Natural killer cell treated with Interleukin-12 subunit alpha and Interleukin-12 subunit beta and Interleukin-15 and Interleukin-18, amount 100 ng/mL, for 72 hours (primary cell): ENCODE measurements around the gene LYSMD3. TPM values are rescaled to one million over a fixed set of nuclear protein-coding genes. Genes with fewer than 3 reads are reported as not detected.

Source experiments
- ATAC-seq, 2 donors: fragments of 150-1000 bp; cut with Tn5 transposase in 1 of 2; sonication (Bioruptor Pico), chemical (Tn5 transposase) in 1 of 2; 2 replicates each; pipeline ENCODE4 v1.10.0; 2021
- DNase-seq: peaks from one replicate; pipeline ENCODE4 v3.0.0; 2022; ENCODE audit warnings: low spot score
- H3K27ac Mint-ChIP-seq, 2 donors: 1 replicate in 1 of 2; 2 replicates in 1 of 2; pipeline ENCODE4 v1.8.0; 2022; ENCODE audit warnings: mixed read lengths in 2 of 2, mild to moderate bottlenecking in 1 of 2, moderate library complexity in 1 of 2
- H3K27me3 Mint-ChIP-seq, 2 donors: 1 replicate in 1 of 2; 2 replicates in 1 of 2; pipeline ENCODE4 v1.8.0; 2022; ENCODE audit warnings: mixed read lengths in 2 of 2
- H3K36me3 Mint-ChIP-seq: one replicate; pipeline ENCODE4 v1.8.0; 2022; ENCODE audit warnings: mixed read lengths
- H3K4me1 Mint-ChIP-seq, 2 donors: 1 replicate in 1 of 2; 2 replicates in 1 of 2; pipeline ENCODE4 v1.8.0; 2022; ENCODE audit warnings: low read depth in 2 of 2, mixed read lengths in 2 of 2, mild to moderate bottlenecking in 1 of 2
- H3K4me3 Mint-ChIP-seq: one replicate; pipeline ENCODE4 v1.8.0; 2022; ENCODE audit warnings: mixed read lengths
- H3K9me3 Mint-ChIP-seq: 2 replicates; pipeline ENCODE4 v1.8.0; 2022; ENCODE audit warnings: mixed read lengths
- total RNA-seq, 2 donors: library from RNA; stranded (reverse); gene quantifications; one replicate each; pipeline ENCODE4 v1.2.3, GENCODE V29; 2022

Gene LYSMD3
- total RNA-seq, 2 donors from 2014 or later = 16.2 to 24.4 TPM

DNA sequence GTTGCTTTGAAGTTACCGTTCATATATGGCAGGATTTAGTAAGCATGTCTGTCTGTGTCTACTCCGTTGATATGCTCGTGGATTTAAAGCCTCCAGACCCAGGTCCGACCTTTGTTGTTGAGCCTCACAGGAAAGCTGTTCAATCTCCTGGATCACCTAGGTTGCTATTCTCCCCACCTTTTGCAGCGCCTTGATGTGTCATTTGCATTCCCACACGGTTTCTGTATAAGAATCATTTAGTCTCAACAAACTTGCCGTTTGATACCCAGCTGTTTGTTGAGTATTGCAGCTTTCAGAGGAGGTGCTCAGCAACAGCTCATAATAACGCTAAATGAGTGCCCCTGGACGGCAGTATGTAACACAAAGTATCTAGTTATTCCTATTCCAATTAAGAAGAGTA, 28.0 kb upstream of the LYSMD3 start:
- H3K9me3 Mint-ChIP-seq = no peaks in the 10 kb centered on the region
- H3K27ac Mint-ChIP-seq = no peak overlapping the region
- no peaks in the 10 kb centered on the region for H3K36me3 Mint-ChIP-seq

GRCh38 chr5:90555666-90556065, 26.3 kb upstream of the LYSMD3 start:
- no peaks in the 10 kb centered on the region for H3K9me3 Mint-ChIP-seq
- H3K4me1 Mint-ChIP-seq = peaks cover 0 to 5% of the 10 kb centered on the region in 2 donors
- H3K4me3 Mint-ChIP-seq = no peak overlapping the region
- ATAC-seq (no peak), DNase-seq (no peak)
- no peak overlapping the region for H3K27ac Mint-ChIP-seq
- peaks cover 45 to 74% of the 10 kb centered on the region in 2 donors for H3K27me3 Mint-ChIP-seq
- H3K36me3 Mint-ChIP-seq = no peaks in the 10 kb centered on the region

More for the DNA sequence above, 28.0 kb upstream of the LYSMD3 start:
- Mint-ChIP-seq H3K4me1 (peaks cover 0 to 5% of the 10 kb centered on the region in 2 donors), H3K27me3 (peaks cover 41 to 66% of the 10 kb centered on the region in 2 donors), H3K4me3 (no peak overlapping the region)
- no peak for ATAC-seq
- DNase-seq = no peak

DNA sequence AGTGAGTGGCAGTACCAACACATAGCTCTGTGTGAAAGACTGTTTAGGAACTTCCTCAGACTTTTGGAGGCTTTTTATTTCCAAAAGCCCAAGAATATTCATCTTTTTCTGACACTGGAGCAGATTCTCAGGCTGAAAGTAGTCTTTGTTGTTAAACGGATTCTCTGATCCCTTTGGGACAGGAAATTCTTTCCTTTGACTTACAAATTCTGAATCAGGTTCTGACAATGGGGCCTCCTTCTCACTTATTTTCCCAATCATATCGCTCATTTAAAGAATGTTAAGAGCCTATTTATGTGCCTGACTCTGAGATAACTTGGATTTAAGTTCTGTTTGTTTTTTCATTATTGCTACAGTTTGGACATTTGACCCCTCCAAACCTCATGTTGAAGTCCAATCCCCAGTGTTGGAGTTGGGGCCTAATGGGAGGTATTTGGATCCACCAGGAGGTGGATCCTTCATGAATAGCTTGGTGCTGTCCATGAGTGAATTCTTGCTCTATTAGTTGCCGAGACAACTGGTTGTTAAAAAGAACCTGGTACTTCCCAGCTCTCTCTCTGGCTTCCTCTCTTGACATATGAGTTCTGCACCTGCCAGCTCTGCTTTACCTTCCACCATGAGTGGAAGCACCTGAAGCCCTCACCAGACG, 25.1 kb upstream of the LYSMD3 start:
- no peaks in the 10 kb centered on the region for H3K36me3 Mint-ChIP-seq
- no peak overlapping the region for H3K4me3 Mint-ChIP-seq
- peaks cover 0 to 5% of the 10 kb centered on the region in 2 donors for H3K4me1 Mint-ChIP-seq
- peaks cover 42 to 69% of the 10 kb centered on the region in 2 donors for H3K27me3 Mint-ChIP-seq
- no peaks in the 10 kb centered on the region for H3K9me3 Mint-ChIP-seq
- no peak for ATAC-seq
- H3K27ac Mint-ChIP-seq = no peak overlapping the region
- no peak for DNase-seq

GRCh38 chr5:90553711-90554110, 24.3 kb upstream of the LYSMD3 start:
- Mint-ChIP-seq H3K27me3 (peaks cover 39 to 62% of the 10 kb centered on the region in 2 donors), H3K36me3 (no peaks in the 10 kb centered on the region), H3K4me3 (no peak overlapping the region), H3K4me1 (peaks cover 0 to 5% of the 10 kb centered on the region in 2 donors), H3K9me3 (no peaks in the 10 kb centered on the region), H3K27ac (no peak overlapping the region)
- DNase-seq = no peak
- ATAC-seq = no peak

DNA sequence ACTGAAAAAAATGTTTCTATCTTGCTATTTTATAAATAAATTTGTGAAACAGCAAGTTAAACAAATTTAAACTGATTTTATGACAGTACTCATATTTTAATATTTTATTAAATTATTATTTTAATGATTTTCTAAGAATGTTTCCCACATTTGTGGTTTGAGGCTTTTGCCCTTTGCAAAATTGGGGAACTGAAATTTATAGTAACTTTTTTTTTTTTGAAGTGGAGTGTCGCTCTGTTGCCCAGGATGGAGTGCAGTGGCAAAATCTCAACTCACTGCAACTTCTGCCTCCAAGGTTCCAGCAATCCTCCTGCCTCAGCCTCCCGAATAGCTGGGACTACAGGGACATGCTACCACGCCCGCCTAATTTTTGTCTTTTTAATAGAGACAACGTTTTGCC, 22.0 kb upstream of the LYSMD3 start:
- DNase-seq (no peak), ATAC-seq (no peak)
- Mint-ChIP-seq H3K9me3 (no peaks in the 10 kb centered on the region), H3K36me3 (no peaks in the 10 kb centered on the region), H3K27me3 (peaks cover 26 to 41% of the 10 kb centered on the region in 2 donors), H3K4me1 (no peaks in the 10 kb centered on the region), H3K4me3 (no peak overlapping the region), H3K27ac (no peak overlapping the region)

- peaks cover 23 to 37% of the 10 kb centered on the region in 2 donors for H3K27me3 Mint-ChIP-seq
- no peaks in the 10 kb centered on the region for H3K4me1 Mint-ChIP-seq
- H3K4me3 Mint-ChIP-seq = no peak overlapping the region
- no peak overlapping the region for H3K27ac Mint-ChIP-seq
- no peaks in the 10 kb centered on the region for H3K36me3 Mint-ChIP-seq
- DNase-seq = no peak
- no peaks in the 10 kb centered on the region for H3K9me3 Mint-ChIP-seq
- no peak for ATAC-seq
These were observed 21.6 kb upstream of the LYSMD3 start for GRCh38 chr5:90550963-90551362.

DNA sequence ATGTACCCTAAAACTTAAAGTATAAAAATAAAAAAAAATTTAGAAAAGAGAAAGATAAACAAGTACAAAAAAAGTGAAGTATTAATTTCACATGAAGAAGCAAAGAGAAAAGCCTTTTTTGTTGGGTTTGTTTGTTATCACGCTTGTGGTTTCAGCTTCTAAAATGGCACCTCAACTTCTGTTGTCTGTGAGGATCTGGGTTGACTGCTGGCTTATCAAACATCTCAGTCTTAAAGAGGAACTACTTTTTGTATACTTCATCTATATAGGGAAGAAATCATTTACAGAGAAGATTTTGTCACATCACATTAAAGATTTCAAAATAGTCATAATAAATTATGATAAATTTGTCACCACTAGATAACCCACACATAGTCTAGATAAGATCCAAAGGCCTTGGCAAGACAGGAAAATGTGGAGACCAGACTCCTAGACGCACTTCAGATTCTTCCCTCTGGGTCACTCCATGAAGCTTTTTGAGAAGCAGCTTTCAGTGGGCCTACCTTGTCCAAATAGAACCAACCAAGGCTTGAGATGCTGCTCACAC, 20.4 kb upstream of the LYSMD3 start:
- ATAC-seq = no peak
- H3K27me3 Mint-ChIP-seq = peaks cover 22 to 38% of the 10 kb centered on the region in 2 donors
- no peaks in the 10 kb centered on the region for H3K9me3 Mint-ChIP-seq
- DNase-seq = no peak
- H3K36me3 Mint-ChIP-seq = no peaks in the 10 kb centered on the region
- no peak overlapping the region for H3K27ac Mint-ChIP-seq
- no peak overlapping the region for H3K4me3 Mint-ChIP-seq
- no peaks in the 10 kb centered on the region for H3K4me1 Mint-ChIP-seq

GRCh38 chr5:90549223-90549622, 19.8 kb upstream of the LYSMD3 start:
- H3K9me3 Mint-ChIP-seq = no peaks in the 10 kb centered on the region

GRCh38 chr5:90548069-90548593, 18.7 kb upstream of the LYSMD3 start:
- Mint-ChIP-seq H3K27me3 (peaks cover 20 to 37% of the 10 kb centered on the region in 2 donors), H3K4me3 (no peak overlapping the region), H3K4me1 (no peaks in the 10 kb centered on the region), H3K27ac (no peak overlapping the region), H3K36me3 (no peaks in the 10 kb centered on the region), H3K9me3 (no peaks in the 10 kb centered on the region)
- ATAC-seq (no peak), DNase-seq (no peak)

More at GRCh38 chr5:90549223-90549622, 19.8 kb upstream of the LYSMD3 start:
- Mint-ChIP-seq H3K4me1 (no peaks in the 10 kb centered on the region), H3K27ac (no peak overlapping the region), H3K4me3 (no peak overlapping the region), H3K36me3 (no peaks in the 10 kb centered on the region), H3K27me3 (peaks cover 19 to 39% of the 10 kb centered on the region in 2 donors)
- ATAC-seq (no peak), DNase-seq (no peak)

DNA sequence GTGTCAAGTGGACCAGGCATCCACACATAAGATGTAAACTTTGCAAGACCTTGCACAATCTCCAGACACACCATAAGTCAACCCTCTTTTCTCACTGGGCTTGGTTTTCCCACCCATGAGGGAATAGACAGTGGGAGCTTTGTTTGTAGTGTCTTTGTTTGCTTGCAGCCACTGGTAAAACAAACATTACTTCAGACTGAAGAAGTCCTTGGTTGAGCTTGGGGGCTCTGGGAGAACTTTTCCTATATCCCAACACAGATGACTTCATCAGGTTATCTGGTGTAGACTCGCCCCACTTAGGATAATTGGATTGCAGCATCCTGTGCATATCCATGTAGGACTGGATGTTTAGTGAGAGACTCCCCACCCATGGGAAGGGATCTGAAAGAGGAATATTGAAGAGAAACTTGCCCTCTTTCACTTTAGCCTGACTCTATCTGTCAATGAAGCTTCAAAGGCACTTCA, 17.7 kb upstream of the LYSMD3 start:
- ATAC-seq (no peak), DNase-seq (no peak)
- no peaks in the 10 kb centered on the region for H3K4me1 Mint-ChIP-seq
- no peak overlapping the region for H3K27ac Mint-ChIP-seq
- peaks cover 13 to 34% of the 10 kb centered on the region in 2 donors for H3K27me3 Mint-ChIP-seq
- H3K9me3 Mint-ChIP-seq = no peaks in the 10 kb centered on the region
- no peak overlapping the region for H3K4me3 Mint-ChIP-seq
- H3K36me3 Mint-ChIP-seq = no peaks in the 10 kb centered on the region

DNA sequence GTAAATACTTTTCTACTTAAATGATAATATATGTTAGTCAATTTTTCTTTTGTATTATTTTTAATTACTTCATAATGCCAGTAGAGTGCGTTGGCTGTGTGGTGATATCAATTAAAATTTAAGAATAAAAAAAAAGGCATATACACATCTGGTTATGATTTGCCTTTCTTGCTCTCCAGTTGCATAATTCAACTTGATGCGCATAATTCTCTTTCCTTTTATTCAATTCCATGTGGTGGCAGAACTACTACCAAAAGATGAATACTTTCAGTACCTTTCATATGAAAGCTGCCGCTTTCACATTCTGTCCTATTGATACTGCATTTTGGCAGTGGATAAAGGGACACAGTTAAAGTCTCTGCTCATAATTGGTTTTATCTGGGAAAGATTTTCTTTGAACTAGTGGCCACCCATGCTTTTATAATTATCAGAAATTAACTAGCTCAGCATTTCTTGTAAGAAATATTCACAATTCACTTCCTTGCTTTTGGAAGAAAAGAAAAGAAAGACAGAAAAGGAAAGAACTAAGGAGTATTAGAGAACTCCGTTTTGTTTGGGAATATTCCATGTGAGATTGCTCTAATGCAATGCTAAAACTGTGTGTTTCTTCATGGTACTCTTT, 16.9 kb upstream of the LYSMD3 start:
- Mint-ChIP-seq H3K9me3 (no peaks in the 10 kb centered on the region), H3K27ac (no peak overlapping the region)

DNA sequence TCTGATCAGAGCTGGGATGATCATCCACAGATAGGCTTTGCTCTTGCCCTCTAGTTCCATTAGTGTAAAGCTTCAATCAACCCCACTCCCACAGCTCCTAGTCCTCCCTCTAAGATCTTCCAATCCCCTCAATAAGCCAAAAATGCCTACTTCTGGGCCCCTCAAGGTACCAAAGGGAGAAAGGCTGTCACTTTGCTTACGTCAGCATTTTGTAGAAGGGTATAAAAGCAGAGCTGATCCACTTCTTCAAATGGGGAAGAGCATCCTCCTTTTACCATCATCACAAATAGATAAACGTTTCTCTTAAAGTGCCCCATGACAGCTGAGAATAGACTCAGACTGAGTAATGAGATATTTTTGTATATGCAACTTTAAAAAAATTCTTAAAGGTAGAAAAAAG, 16.1 kb upstream of the LYSMD3 start:
- ATAC-seq (no peak), DNase-seq (no peak)
- Mint-ChIP-seq H3K27me3 (peaks cover 12 to 31% of the 10 kb centered on the region in 2 donors), H3K4me3 (no peak overlapping the region), H3K4me1 (no peaks in the 10 kb centered on the region), H3K9me3 (no peaks in the 10 kb centered on the region), H3K36me3 (no peaks in the 10 kb centered on the region), H3K27ac (no peak overlapping the region)

More for the DNA sequence above, 16.9 kb upstream of the LYSMD3 start:
- H3K4me3 Mint-ChIP-seq = no peak overlapping the region
- ATAC-seq (no peak), DNase-seq (no peak)
- H3K27me3 Mint-ChIP-seq = peaks cover 9 to 28% of the 10 kb centered on the region in 2 donors
- H3K36me3 Mint-ChIP-seq = no peaks in the 10 kb centered on the region
- no peaks in the 10 kb centered on the region for H3K4me1 Mint-ChIP-seq

- Mint-ChIP-seq H3K27ac (no peak overlapping the region), H3K4me1 (no peaks in the 10 kb centered on the region), H3K4me3 (no peak overlapping the region), H3K36me3 (no peaks in the 10 kb centered on the region), H3K27me3 (peaks cover 21 to 51% of the 10 kb centered on the region in 2 donors), H3K9me3 (no peaks in the 10 kb centered on the region)
- ATAC-seq = no peak
- no peak for DNase-seq
These were observed 13.6 kb upstream of the LYSMD3 start for GRCh38 chr5:90542827-90543519.
